ENCODE results near the gene LIMK1.
A peak's percentile ranks its signal among the peaks of the same experiment; 100 is the strongest.

Gene LIMK1

DNA sequence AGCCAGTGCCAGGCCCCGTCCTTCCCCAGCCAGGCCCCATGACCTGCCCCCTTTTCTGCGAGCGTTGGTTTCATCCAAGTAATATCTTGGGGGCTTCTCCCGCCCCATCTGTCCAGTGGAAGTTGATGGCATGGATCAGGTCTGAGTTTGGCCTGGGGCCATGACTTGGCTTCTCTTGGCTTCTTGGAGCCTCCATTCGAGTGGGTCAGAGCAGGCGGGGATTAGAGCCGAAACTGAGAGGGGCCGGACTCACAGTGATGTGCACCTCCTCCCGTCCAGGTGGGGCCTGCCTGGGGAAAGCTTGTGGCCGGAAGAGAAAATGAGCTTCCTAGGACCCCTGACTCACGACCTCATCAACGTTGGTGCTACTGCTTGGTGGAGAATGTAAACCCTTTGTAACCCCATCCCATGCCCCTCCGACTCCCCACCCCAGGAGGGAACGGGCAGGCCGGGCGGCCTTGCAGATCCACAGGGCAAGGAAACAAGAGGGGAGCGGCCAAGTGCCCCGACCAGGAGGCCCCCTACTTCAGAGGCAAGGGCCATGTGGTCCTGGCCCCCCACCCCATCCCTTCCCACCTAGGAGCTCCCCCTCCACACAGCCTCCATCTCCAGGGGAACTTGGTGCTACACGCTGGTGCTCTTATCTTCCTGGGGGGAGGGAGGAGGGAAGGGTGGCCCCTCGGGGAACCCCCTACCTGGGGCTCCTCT, 15.1 kb upstream of the LIMK1 start:
- Histone ChIP-seq H3K36me3 (ENCODE audit: control insufficient read depth, insufficient read depth, low read length) (no peaks in the 10 kb centered on the region), H3K4me3 (ENCODE audit: low read depth, low read length) (no peak overlapping the region), H3K27ac (ENCODE audit: low read depth, low read length) (no peak overlapping the region), H3K4me1 (ENCODE audit: control insufficient read depth, insufficient read depth, low read length) (0 out of 2 replicates have a peak, but pooled peaks cover 3% of the 10 kb centered on the region), H3K9ac (ENCODE audit: low read depth, low read length) (no peak overlapping the region), H3K27me3 (ENCODE audit: control insufficient read depth, insufficient read depth, low read length) (no peaks in the 10 kb centered on the region), H3K9me3 (ENCODE audit: control insufficient read depth, insufficient read depth, low read length) (no peaks in the 10 kb centered on the region)

DNA sequence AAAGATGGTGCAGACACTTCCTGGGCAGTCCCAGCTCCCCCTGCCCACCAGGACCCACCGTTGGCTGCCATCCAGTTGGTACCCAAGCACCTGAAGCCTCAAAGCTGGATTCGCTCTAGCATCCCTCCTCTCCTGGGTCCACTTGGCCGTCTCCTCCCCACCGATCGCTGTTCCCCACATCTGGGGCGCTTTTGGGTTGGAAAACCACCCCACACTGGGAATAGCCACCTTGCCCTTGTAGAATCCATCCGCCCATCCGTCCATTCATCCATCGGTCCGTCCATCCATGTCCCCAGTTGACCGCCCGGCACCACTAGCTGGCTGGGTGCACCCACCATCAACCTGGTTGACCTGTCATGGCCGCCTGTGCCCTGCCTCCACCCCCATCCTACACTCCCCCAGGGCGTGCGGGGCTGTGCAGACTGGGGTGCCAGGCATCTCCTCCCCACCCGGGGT, 14.5 kb upstream of the LIMK1 start:
- Histone ChIP-seq H3K27me3 (ENCODE audit: control insufficient read depth, insufficient read depth, low read length) (no peaks in the 10 kb centered on the region), H3K4me1 (ENCODE audit: control insufficient read depth, insufficient read depth, low read length) (0 out of 2 replicates have a peak, but pooled peaks cover 3% of the 10 kb centered on the region), H3K9ac (ENCODE audit: low read depth, low read length) (no peak overlapping the region), H3K9me3 (ENCODE audit: control insufficient read depth, insufficient read depth, low read length) (no peaks in the 10 kb centered on the region), H3K27ac (ENCODE audit: low read depth, low read length) (no peak overlapping the region), H3K36me3 (ENCODE audit: control insufficient read depth, insufficient read depth, low read length) (no peaks in the 10 kb centered on the region), H3K4me3 (ENCODE audit: low read depth, low read length) (no peak overlapping the region)

- no peak overlapping the region for H3K27ac ChIP-seq (ENCODE audit: low read depth, low read length)
- no peaks in the 10 kb centered on the region for H3K36me3 ChIP-seq (ENCODE audit: control insufficient read depth, insufficient read depth, low read length)
- no peak overlapping the region for H3K4me3 ChIP-seq (ENCODE audit: low read depth, low read length)
- H3K27me3 ChIP-seq (ENCODE audit: control insufficient read depth, insufficient read depth, low read length), result no peaks in the 10 kb centered on the region
- no peak overlapping the region for H3K9ac ChIP-seq (ENCODE audit: low read depth, low read length)
- H3K9me3 ChIP-seq (ENCODE audit: control insufficient read depth, insufficient read depth, low read length), result no peaks in the 10 kb centered on the region
- H3K4me1 ChIP-seq (ENCODE audit: control insufficient read depth, insufficient read depth, low read length), result 0 out of 2 replicates have a peak, but pooled peaks cover 3% of the 10 kb centered on the region
Observed at GRCh38 chr7:74069790-74070618, 13.6 kb upstream of the LIMK1 start.

GRCh38 chr7:74070619-74070921, 13.0 kb upstream of the LIMK1 start:
- no peak overlapping the region for H3K27ac ChIP-seq (ENCODE audit: low read depth, low read length)
- H3K4me1 ChIP-seq (ENCODE audit: control insufficient read depth, insufficient read depth, low read length), result 0 out of 2 replicates have a peak, but pooled peaks cover 3% of the 10 kb centered on the region
- H3K4me3 ChIP-seq (ENCODE audit: low read depth, low read length), result no peak overlapping the region
- H3K27me3 ChIP-seq (ENCODE audit: control insufficient read depth, insufficient read depth, low read length), result no peaks in the 10 kb centered on the region
- H3K9me3 ChIP-seq (ENCODE audit: control insufficient read depth, insufficient read depth, low read length), result no peaks in the 10 kb centered on the region
- H3K9ac ChIP-seq (ENCODE audit: low read depth, low read length), result no peak overlapping the region
- no peaks in the 10 kb centered on the region for H3K36me3 ChIP-seq (ENCODE audit: control insufficient read depth, insufficient read depth, low read length)

GRCh38 chr7:74071121-74071520, 12.5 kb upstream of the LIMK1 start:
- Histone ChIP-seq H3K9me3 (ENCODE audit: control insufficient read depth, insufficient read depth, low read length) (no peaks in the 10 kb centered on the region), H3K27ac (ENCODE audit: low read depth, low read length) (no peak overlapping the region), H3K27me3 (ENCODE audit: control insufficient read depth, insufficient read depth, low read length) (no peaks in the 10 kb centered on the region), H3K9ac (ENCODE audit: low read depth, low read length) (no peak overlapping the region), H3K4me3 (ENCODE audit: low read depth, low read length) (no peak overlapping the region), H3K4me1 (ENCODE audit: control insufficient read depth, insufficient read depth, low read length) (no peaks in the 10 kb centered on the region), H3K36me3 (ENCODE audit: control insufficient read depth, insufficient read depth, low read length) (no peaks in the 10 kb centered on the region)

DNA sequence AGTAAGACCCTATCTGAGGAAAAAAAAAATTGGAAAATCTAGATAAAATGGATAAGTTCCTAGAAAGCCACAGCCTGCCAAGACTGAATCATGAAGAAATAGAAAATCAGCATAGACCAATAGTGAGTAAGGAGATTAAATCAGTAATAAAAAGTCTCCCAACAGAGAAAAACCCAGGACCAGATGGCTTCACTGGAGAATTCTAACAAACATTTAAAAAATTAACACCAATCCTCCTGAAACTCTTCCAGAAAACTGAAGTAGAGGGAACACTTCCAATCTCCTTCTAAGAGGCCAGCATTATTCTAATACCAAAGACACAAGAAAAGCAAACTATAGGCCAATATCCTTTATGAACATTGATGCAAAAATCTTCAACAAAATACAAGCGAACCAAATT, 8.8 kb upstream of the LIMK1 start:
- H3K9me3 ChIP-seq (ENCODE audit: control insufficient read depth, insufficient read depth, low read length), result no peaks in the 10 kb centered on the region
- H3K4me3 ChIP-seq (ENCODE audit: low read depth, low read length), result no peak overlapping the region
- no peaks in the 10 kb centered on the region for H3K27me3 ChIP-seq (ENCODE audit: control insufficient read depth, insufficient read depth, low read length)
- H3K36me3 ChIP-seq (ENCODE audit: control insufficient read depth, insufficient read depth, low read length), result no peaks in the 10 kb centered on the region
- 0 out of 2 replicates have a peak, but pooled peaks cover 4% of the 10 kb centered on the region for H3K4me1 ChIP-seq (ENCODE audit: control insufficient read depth, insufficient read depth, low read length)
- H3K9ac ChIP-seq (ENCODE audit: low read depth, low read length), result no peak overlapping the region
- no peak overlapping the region for H3K27ac ChIP-seq (ENCODE audit: low read depth, low read length)

DNA sequence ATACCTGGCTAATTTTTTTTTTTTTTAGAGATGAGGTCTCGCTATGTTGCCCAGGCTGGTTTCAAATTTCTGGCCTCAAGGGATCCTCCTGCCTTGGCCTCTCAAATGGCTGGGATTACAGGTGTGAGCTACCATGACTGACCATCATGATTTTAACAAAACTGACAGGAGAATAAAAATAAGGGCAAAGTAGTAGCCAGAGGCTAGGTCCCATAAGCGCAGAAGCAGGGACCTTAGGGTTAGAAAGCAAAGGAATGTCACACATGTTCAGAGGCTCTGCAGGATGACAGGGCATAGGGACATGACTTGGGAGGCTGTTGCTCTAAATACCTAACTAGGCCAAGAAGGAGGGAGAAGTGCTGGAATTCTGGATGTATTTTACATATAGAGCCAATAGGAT, 5.1 kb upstream of the LIMK1 start:
- Histone ChIP-seq H3K27ac (ENCODE audit: low read depth, low read length) (no peak overlapping the region), H3K4me1 (ENCODE audit: control insufficient read depth, insufficient read depth, low read length) (0 out of 2 replicates have a peak, but pooled peaks cover 6% of the 10 kb centered on the region), H3K36me3 (ENCODE audit: control insufficient read depth, insufficient read depth, low read length) (no peaks in the 10 kb centered on the region), H3K27me3 (ENCODE audit: control insufficient read depth, insufficient read depth, low read length) (no peaks in the 10 kb centered on the region), H3K9ac (ENCODE audit: low read depth, low read length) (no peak overlapping the region), H3K4me3 (ENCODE audit: low read depth, low read length) (no peak overlapping the region), H3K9me3 (ENCODE audit: control insufficient read depth, insufficient read depth, low read length) (no peaks in the 10 kb centered on the region)

DNA sequence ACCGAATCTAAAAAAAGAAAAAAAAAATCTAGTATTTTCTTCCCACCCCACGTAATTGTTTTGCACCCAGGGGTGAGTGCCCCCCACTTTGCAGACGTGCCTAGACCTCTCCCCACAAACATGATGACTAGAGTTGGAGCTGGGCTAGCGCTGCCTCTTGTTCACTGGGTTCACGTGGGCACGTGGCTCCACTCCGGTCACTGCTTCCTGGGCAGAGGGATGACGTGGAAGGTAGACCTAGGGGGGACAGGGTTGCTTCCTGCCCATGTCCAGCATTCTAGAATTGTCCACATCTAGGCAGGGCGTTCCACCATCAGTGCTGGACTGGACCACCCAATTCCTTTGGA, 861 bp upstream of the LIMK1 start:
- H3K9ac ChIP-seq (ENCODE audit: low read depth, low read length), result no peak overlapping the region
- H3K4me1 ChIP-seq (ENCODE audit: control insufficient read depth, insufficient read depth, low read length), result peaks cover 12% of the 10 kb centered on the region; the same call in 1 of the 2 replicates
- H3K36me3 ChIP-seq (ENCODE audit: control insufficient read depth, insufficient read depth, low read length), result peaks cover 15% of the 10 kb centered on the region
- no peaks in the 10 kb centered on the region for H3K9me3 ChIP-seq (ENCODE audit: control insufficient read depth, insufficient read depth, low read length)
- H3K27me3 ChIP-seq (ENCODE audit: control insufficient read depth, insufficient read depth, low read length), result no peaks in the 10 kb centered on the region
- H3K4me3 ChIP-seq (ENCODE audit: low read depth, low read length), result peak overlapping the region; percentile 59
- peak overlapping the region; percentile 85 for H3K27ac ChIP-seq (ENCODE audit: low read depth, low read length)

GRCh38 chr7:74083928-74084721, 521 bp downstream of the LIMK1 start:
- Histone ChIP-seq H3K9ac (ENCODE audit: low read depth, low read length) (peak overlapping the region; percentile 19), H3K4me3 (ENCODE audit: low read depth, low read length) (peak overlapping the region; percentile 71), H3K9me3 (ENCODE audit: control insufficient read depth, insufficient read depth, low read length) (no peaks in the 10 kb centered on the region), H3K36me3 (ENCODE audit: control insufficient read depth, insufficient read depth, low read length) (peaks cover 27% of the 10 kb centered on the region), H3K27me3 (ENCODE audit: control insufficient read depth, insufficient read depth, low read length) (no peaks in the 10 kb centered on the region), H3K4me1 (ENCODE audit: control insufficient read depth, insufficient read depth, low read length) (peaks cover 9% of the 10 kb centered on the region; the same call in 1 of the 2 replicates), H3K27ac (ENCODE audit: low read depth, low read length) (peak overlapping the region; percentile 76)

DNA sequence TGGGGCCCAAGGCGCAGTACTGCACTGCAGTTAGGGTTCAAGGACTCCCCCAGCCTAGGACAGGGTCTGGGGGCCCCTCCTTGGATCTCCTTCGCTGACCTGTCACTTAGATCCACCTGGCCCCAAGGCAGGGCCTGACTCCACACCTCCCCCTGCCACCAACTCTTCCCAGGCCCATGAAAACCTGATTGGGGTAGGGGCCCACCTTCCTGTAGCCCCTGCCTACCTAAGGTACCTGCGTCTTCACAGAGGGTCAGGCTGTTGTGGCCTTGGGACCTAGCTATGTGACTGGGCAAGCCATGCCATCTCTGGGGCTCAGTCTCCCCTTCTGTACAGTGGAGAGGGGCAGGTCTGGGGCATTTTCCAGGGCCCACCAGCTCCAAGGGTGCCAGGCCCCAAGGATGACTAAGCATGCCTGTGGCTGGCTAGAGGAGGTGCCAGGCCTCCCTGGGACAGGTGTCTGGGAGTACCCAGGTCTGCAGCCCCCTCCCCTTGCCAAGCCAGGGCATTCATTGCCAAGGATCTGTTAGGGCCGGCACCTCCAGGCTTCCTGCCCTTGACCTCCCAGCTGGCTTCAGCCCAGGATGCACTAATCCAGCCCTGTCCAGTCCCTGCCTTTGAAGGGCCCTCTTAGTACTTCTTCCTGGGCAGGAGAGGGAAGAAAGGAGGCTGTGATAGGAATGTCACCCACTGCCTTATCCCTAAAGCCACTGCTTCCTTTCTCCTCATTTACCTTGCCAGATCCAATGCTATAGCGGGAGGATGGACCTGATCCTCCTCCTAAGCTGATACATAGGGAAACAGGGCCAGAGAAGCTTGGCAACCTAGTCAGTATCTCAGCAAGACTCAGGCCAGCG, 1.3 kb downstream of the LIMK1 start:
- Histone ChIP-seq H3K27me3 (ENCODE audit: control insufficient read depth, insufficient read depth, low read length) (no peaks in the 10 kb centered on the region), H3K9ac (ENCODE audit: low read depth, low read length) (peak overlapping the region; percentile 19), H3K4me1 (ENCODE audit: control insufficient read depth, insufficient read depth, low read length) (peaks cover 8% of the 10 kb centered on the region; the same call in 1 of the 2 replicates), H3K9me3 (ENCODE audit: control insufficient read depth, insufficient read depth, low read length) (no peaks in the 10 kb centered on the region), H3K27ac (ENCODE audit: low read depth, low read length) (peak overlapping the region; percentile 76), H3K36me3 (ENCODE audit: control insufficient read depth, insufficient read depth, low read length) (peaks cover 34% of the 10 kb centered on the region), H3K4me3 (ENCODE audit: low read depth, low read length) (peak overlapping the region; percentile 71)

All from HUES48 (cell line).